H1 (cell line): Measurements from ENCODE around the gene CCNY. TPM values are rescaled to one million over a fixed set of nuclear protein-coding genes. Genes with fewer than 3 reads are reported as not detected.

Source experiments
- BCL11A ChIP-seq, 2 experiments: IDR thresholded peaks; one replicate each; pipeline ENCODE4 v1.6.1; 2011; ENCODE audit warnings: low read depth in 2 of 2, low read length in 2 of 2, mild to moderate bottlenecking in 2 of 2
- CREB1 ChIP-seq: IDR thresholded peaks from 2 replicates; pipeline ENCODE4 v1.6.1; 2012; ENCODE audit warnings: inconsistent platforms
- CTCF ChIP-seq, 3 experiments: IDR thresholded peaks; 1 replicate in 2 of 3; 2 replicates in 1 of 3; pipeline versions ENCODE4 v1.5.1 to v1.6.1; 2011; ENCODE audit warnings: low read length in 3 of 3, mild to moderate bottlenecking in 3 of 3, inconsistent platforms in 2 of 3, low read depth in 1 of 3, moderate library complexity in 1 of 3; ENCODE audit not compliant: insufficient read depth in 1 of 3; ENCODE audit errors: control extremely low read depth in 1 of 3
- PHF8 ChIP-seq: fragments of 200-600 bp; sonication (generic); conservative IDR thresholded peaks from 2 replicates; pipeline ENCODE4 v1.7.1; 2012; ENCODE audit warnings: low read depth, mild to moderate bottlenecking, inconsistent platforms, low read length, moderate library complexity
- RXRA ChIP-seq: IDR thresholded peaks from 2 replicates; pipeline ENCODE4 v1.6.1; 2011; ENCODE audit warnings: low read depth, mild to moderate bottlenecking, low read length, moderate library complexity; ENCODE audit not compliant: insufficient read depth
- SIX5 ChIP-seq: IDR thresholded peaks from 2 replicates; pipeline ENCODE4 v1.6.1; 2011; ENCODE audit warnings: mild to moderate bottlenecking, low read depth, low read length
- SP4 ChIP-seq: IDR thresholded peaks from 2 replicates; pipeline ENCODE4 v1.6.1; 2012; ENCODE audit warnings: low read length, inconsistent platforms
- TAF7 ChIP-seq: optimal IDR thresholded peaks from 2 replicates; pipeline ENCODE3; 2011; ENCODE audit warnings: low read depth, mild to moderate bottlenecking, inconsistent platforms, low read length, moderate library complexity, borderline replicate concordance
- YY1 ChIP-seq: IDR thresholded peaks from 2 replicates; pipeline ENCODE4 v1.6.1; 2011; ENCODE audit warnings: low read depth, mild to moderate bottlenecking, low read length
- polyA plus RNA-seq, 7 experiments: library from polyadenylated mRNA; depleted of rRNA in 3 of 7; stranded (reverse) in 5 of 7; unstranded in 2 of 7; fragments of >200 nt in 5 of 7; fragments of 200-250 nt in 2 of 7; gene quantifications; 1 replicate in 5 of 7; 2 replicates in 1 of 7; 4 replicates in 1 of 7; pipeline versions ENCODE4 v1.2.1 to v1.2.3, GENCODE V29; 2011 to 2013; ENCODE audit warnings: missing spikeins in 2 of 7, mixed read lengths in 2 of 7
- total RNA-seq: library from RNA; stranded (reverse); fragmentation: NEBNext Ultra II Directional; extraction: Animal tissue kit (Norgen Biotek cat#: 25700); gene quantifications from 2 replicates; pipeline ENCODE4 v1.2.1, GENCODE V29; 2021

Gene CCNY
- total and polyA plus RNA-seq, 2 of the 8 experiments (the other 6 are each of a cell fraction or from before 2014, with no cell fraction given) = 25.3 to 68.2 TPM

- TF ChIP-seq CTCF (IDR thresholded peaks at IDR 0.05; ENCODE audit: control extremely low read depth in 1 of 3, insufficient read depth in 1 of 3, low read depth in 1 of 3, low read length in 3 of 3) = no peak
- TF ChIP-seq RXRA = no peak
- no peak for TF ChIP-seq YY1
- TF ChIP-seq SIX5 = no peak
- no peak for TF ChIP-seq SP4
- TF ChIP-seq BCL11A (IDR thresholded peaks at IDR 0.05; ENCODE audit: low read depth in 2 of 2, low read length in 2 of 2) = no peak
- TF ChIP-seq CREB1 = no peak
- no peak for TF ChIP-seq TAF7
- TF ChIP-seq PHF8 = no peak
Observed at GRCh38 chr10:35398908-35399307, 62.6 kb downstream of the CCNY start (continued).
